ENCODE measurements around the gene NAPEPLD. TPM values are rescaled to one million over a fixed set of nuclear protein-coding genes. Genes with fewer than 3 reads are reported as not detected.

The NAPEPLD gene
- total and polyA plus RNA-seq, 2 donors from 2014 or later, result 16.1 to 26.0 TPM

DNA sequence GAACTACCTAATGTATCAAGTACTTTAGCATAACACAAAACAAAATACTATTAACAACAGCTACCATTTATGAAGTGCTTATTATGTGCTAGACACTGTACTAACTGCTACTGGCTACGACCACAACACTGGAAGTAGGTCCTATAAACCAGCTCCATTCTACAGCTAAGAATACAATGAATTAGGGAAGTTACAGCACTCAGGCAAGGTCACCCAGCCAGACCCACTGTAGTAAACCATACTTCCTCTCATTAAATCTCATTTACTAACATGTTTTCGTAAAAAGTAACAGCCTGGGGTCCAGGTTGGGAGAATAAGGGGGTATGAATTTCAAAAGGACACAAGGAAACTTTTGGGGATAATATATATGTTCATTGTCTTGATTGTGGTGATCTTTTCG lies 25.4 kb downstream of the NAPEPLD start:
- intact Hi-C loops (cut with DNase I), result no loop called here
- Histone ChIP-seq H3K9ac (ENCODE audit: low read length in 3 of 3) (no peak overlapping the region), H3K36me3 (ENCODE audit: control insufficient read depth in 2 of 3, insufficient read depth in 3 of 3, low read length in 3 of 3) (peaks cover 8 to 30% (median 19%) of the 10 kb centered on the region in 3 donors), H3K9me3 (ENCODE audit: control insufficient read depth in 2 of 3, insufficient read depth in 1 of 3, low read length in 3 of 3) (no peaks in the 10 kb centered on the region), H3K4me3 (ENCODE audit: low read length in 3 of 3) (no peak overlapping the region), H3K27me3 (ENCODE audit: control insufficient read depth, insufficient read depth, low read length) (no peaks in the 10 kb centered on the region), H3K4me1 (ENCODE audit: control insufficient read depth in 2 of 3, insufficient read depth in 2 of 3, low read depth in 1 of 3, low read length in 3 of 3) (peaks cover 0 to 2% (median 0%) of the 10 kb centered on the region in 3 donors), H3K27ac (ENCODE audit: low read depth in 2 of 2, low read length in 2 of 2) (no peak overlapping the region)
- FAIRE-seq, result no peak
- TF ChIP-seq, protein P1, sequence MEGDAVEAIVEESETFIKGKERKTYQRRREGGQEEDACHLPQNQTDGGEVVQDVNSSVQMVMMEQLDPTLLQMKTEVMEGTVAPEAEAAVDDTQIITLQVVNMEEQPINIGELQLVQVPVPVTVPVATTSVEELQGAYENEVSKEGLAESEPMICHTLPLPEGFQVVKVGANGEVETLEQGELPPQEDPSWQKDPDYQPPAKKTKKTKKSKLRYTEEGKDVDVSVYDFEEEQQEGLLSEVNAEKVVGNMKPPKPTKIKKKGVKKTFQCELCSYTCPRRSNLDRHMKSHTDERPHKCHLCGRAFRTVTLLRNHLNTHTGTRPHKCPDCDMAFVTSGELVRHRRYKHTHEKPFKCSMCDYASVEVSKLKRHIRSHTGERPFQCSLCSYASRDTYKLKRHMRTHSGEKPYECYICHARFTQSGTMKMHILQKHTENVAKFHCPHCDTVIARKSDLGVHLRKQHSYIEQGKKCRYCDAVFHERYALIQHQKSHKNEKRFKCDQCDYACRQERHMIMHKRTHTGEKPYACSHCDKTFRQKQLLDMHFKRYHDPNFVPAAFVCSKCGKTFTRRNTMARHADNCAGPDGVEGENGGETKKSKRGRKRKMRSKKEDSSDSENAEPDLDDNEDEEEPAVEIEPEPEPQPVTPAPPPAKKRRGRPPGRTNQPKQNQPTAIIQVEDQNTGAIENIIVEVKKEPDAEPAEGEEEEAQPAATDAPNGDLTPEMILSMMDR (IDR thresholded peaks at IDR 0.05; ENCODE audit: borderline replicate concordance, extremely low read depth, insufficient read depth), result no peak
- DNase-seq, result no peak

DNA sequence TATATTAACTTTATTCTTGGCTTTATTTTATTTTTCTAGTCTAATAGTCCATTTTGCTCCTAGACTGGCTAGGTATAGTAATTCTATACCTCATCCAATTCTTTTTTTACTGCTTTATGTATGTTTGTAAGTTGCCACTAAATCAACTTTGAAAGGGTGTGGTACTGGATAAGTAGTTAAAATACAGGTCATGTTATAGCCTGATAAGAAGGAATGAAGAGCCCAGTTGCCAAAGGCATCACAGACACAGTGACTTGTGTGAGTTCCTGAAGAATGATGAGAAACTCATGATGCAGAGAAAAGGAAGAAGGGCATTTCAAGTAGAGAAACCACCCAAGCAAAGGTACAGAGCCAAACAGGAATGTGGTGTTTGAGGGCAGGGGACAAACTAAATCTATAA lies 27.3 kb downstream of the NAPEPLD start:
- H3K27ac ChIP-seq (ENCODE audit: low read depth in 2 of 2, low read length in 2 of 2), result no peak overlapping the region
- peaks cover 0 to 2% (median 0%) of the 10 kb centered on the region in 3 donors for H3K4me1 ChIP-seq (ENCODE audit: control insufficient read depth in 2 of 3, insufficient read depth in 2 of 3, low read depth in 1 of 3, low read length in 3 of 3)
- no peaks in the 10 kb centered on the region for H3K27me3 ChIP-seq (ENCODE audit: control insufficient read depth, insufficient read depth, low read length)
- H3K9me3 ChIP-seq (ENCODE audit: control insufficient read depth in 2 of 3, insufficient read depth in 1 of 3, low read length in 3 of 3), result no peaks in the 10 kb centered on the region
- peaks cover 8 to 30% (median 12%) of the 10 kb centered on the region in 3 donors for H3K36me3 ChIP-seq (ENCODE audit: control insufficient read depth in 2 of 3, insufficient read depth in 3 of 3, low read length in 3 of 3)
- no peak overlapping the region for H3K4me3 ChIP-seq (ENCODE audit: low read length in 3 of 3)
- DNase-seq, result no peak
- H3K9ac ChIP-seq (ENCODE audit: low read length in 3 of 3), result no peak overlapping the region
- TF ChIP-seq, protein P1 (IDR thresholded peaks at IDR 0.05; ENCODE audit: borderline replicate concordance, extremely low read depth, insufficient read depth), result no peak
- FAIRE-seq, result no peak
- intact Hi-C loops (cut with DNase I), result no loop called here

DNA sequence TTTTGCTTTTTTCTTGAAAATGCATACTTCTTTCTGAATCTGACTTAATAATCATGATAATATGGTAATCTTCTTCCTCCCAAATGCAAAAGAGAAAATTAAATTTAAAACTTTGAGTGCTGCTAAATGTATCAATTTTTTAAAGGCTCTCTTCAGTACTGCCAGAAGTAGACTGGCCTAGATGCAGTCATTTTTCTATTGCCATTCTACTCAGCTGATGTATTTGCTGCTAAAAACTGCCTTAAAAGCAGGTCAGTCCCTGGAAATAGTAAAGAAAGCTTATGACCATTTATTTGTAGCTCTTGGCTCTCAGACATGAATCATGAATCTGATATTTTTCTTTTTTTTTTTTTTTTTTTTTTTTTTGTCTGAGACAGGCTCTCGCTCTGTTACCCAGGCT lies 28.5 kb downstream of the NAPEPLD start:
- Histone ChIP-seq H3K27ac (ENCODE audit: low read depth in 2 of 2, low read length in 2 of 2) (no peak overlapping the region), H3K9ac (ENCODE audit: low read length in 3 of 3) (no peak overlapping the region), H3K27me3 (ENCODE audit: control insufficient read depth, insufficient read depth, low read length) (no peaks in the 10 kb centered on the region), H3K4me3 (ENCODE audit: low read length in 3 of 3) (no peak overlapping the region), H3K4me1 (ENCODE audit: control insufficient read depth in 2 of 3, insufficient read depth in 2 of 3, low read depth in 1 of 3, low read length in 3 of 3) (peaks cover 0 to 2% (median 0%) of the 10 kb centered on the region in 3 donors), H3K9me3 (ENCODE audit: control insufficient read depth in 2 of 3, insufficient read depth in 1 of 3, low read length in 3 of 3) (no peaks in the 10 kb centered on the region), H3K36me3 (ENCODE audit: control insufficient read depth in 2 of 3, insufficient read depth in 3 of 3, low read length in 3 of 3) (peaks cover 8 to 30% (median 12%) of the 10 kb centered on the region in 3 donors)
- intact Hi-C loops (cut with DNase I), result no loop called here
- TF ChIP-seq, protein P1 (IDR thresholded peaks at IDR 0.05; ENCODE audit: borderline replicate concordance, extremely low read depth, insufficient read depth), result no peak
- FAIRE-seq (no peak), DNase-seq (no peak)

DNA sequence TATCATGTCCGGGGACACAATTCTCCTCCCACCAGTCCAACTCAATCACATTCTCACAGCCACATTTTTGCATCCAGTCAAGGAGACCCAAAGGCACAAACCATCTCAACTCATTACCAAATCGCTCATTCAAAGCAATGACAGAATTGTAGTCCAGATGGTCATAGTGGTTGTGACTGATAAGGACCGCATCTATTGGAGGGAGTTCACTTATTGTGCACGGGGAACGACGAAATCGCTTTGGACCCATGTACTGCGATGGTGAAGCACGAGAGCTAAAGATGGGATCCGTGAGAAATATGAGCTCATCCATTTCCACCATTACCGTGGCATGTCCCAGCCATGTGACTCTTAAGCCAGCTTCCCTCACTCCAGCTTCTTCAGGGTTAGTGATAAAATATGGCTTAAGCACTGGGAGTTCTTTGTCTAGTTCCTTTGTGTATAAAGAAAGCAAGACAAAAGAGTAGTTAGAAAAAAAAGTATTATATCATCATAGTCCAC lies 29.1 kb downstream of the NAPEPLD start:
- H3K9ac ChIP-seq (ENCODE audit: low read length in 3 of 3), result no peak overlapping the region
- peaks cover 0 to 2% (median 0%) of the 10 kb centered on the region in 3 donors for H3K4me1 ChIP-seq (ENCODE audit: control insufficient read depth in 2 of 3, insufficient read depth in 2 of 3, low read depth in 1 of 3, low read length in 3 of 3)
- H3K4me3 ChIP-seq (ENCODE audit: low read length in 3 of 3), result no peak overlapping the region
- H3K27ac ChIP-seq (ENCODE audit: low read depth in 2 of 2, low read length in 2 of 2), result no peak overlapping the region
- no peaks in the 10 kb centered on the region for H3K27me3 ChIP-seq (ENCODE audit: control insufficient read depth, insufficient read depth, low read length)
- FAIRE-seq, result no peak
- H3K9me3 ChIP-seq (ENCODE audit: control insufficient read depth in 2 of 3, insufficient read depth in 1 of 3, low read length in 3 of 3), result no peaks in the 10 kb centered on the region
- peaks cover 8 to 30% (median 12%) of the 10 kb centered on the region in 3 donors for H3K36me3 ChIP-seq (ENCODE audit: control insufficient read depth in 2 of 3, insufficient read depth in 3 of 3, low read length in 3 of 3)
- no peak for DNase-seq
- TF ChIP-seq, protein P1 (IDR thresholded peaks at IDR 0.05; ENCODE audit: borderline replicate concordance, extremely low read depth, insufficient read depth), result no peak
- intact Hi-C loops (cut with DNase I), result no loop called here

Data from kidney (tissue), 14 donors.